SK-N-SH (cell line): ENCODE data around the gene WNT5A. TPM values are rescaled to one million over a fixed set of nuclear protein-coding genes. Genes with fewer than 3 reads are reported as not detected.

Experiments
- CTCF ChIA-PET: fragments of 300-600, 350-600 bp; formaldehyde crosslinking; extraction: SDS; loops from one replicate; lab custom pipeline; 2021; lab: Yijun Ruan, JAX
- POLR2A ChIA-PET: fragments of 350-600 bp; sonication (Branson Sonifier 250); formaldehyde crosslinking; extraction: SDS; loops from one replicate; lab custom pipeline; 2020; ENCODE audit warnings: antibody characterized with exemption, inconsistent platforms; lab: Yijun Ruan, JAX
- DNase-seq: peaks from one replicate; pipeline ENCODE4 v3.0.0; 2012
- H2AFZ ChIP-seq: fragments of 200-600 bp; sonication (generic); 2 replicates; pipeline ENCODE4 v1.8.1; 2016; ENCODE audit warnings: antibody characterized with exemption, mild to moderate bottlenecking, low read depth
- H3F3A ChIP-seq: fragments of 200-600 bp; sonication (generic); replicated peaks from 2 replicates; pipeline ENCODE3; 2016; ENCODE audit warnings: antibody characterized with exemption, mild to moderate bottlenecking; ENCODE audit not compliant: insufficient read depth
- H3K27ac ChIP-seq, 2 experiments: fragments of 200-500 bp in 1 of 2; fragments of 200-600 bp in 1 of 2; sonication (Bioruptor generic) in 1 of 2; sonication (generic), shearing (Covaris generic) in 1 of 2; 2 replicates each; pipeline versions ENCODE4 v1.5.1 to v1.6.1; 2014 to 2016; ENCODE audit warnings: low read depth in 2 of 2, inconsistent platforms in 1 of 2, low read length in 1 of 2, mild to moderate bottlenecking in 1 of 2, mixed read lengths in 1 of 2
- H3K27me3 ChIP-seq: fragments of 200-600 bp; sonication (generic), shearing (Covaris generic); 2 replicates; pipeline ENCODE4 v1.6.1; 2016; ENCODE audit warnings: mixed run types; ENCODE audit not compliant: insufficient read depth
- H3K36me3 ChIP-seq, 2 experiments: fragments of 200-500 bp in 1 of 2; fragments of 200-600 bp in 1 of 2; sonication (Bioruptor generic) in 1 of 2; sonication (generic) in 1 of 2; replicated peaks in 1 of 2; 2 replicates each; pipeline versions ENCODE3 to v1.5.1; 2014 to 2016; ENCODE audit warnings: low read length in 1 of 2, mild to moderate bottlenecking in 1 of 2; ENCODE audit not compliant: insufficient read depth in 2 of 2, control insufficient read depth in 1 of 2
- H3K4me1 ChIP-seq, 2 experiments: fragments of 200-500 bp in 1 of 2; fragments of 200-600 bp in 1 of 2; sonication (Bioruptor generic) in 1 of 2; sonication (generic), shearing (Covaris generic) in 1 of 2; 2 replicates each; pipeline versions ENCODE4 v1.5.1 to v1.6.1; 2014 to 2016; ENCODE audit warnings: low read depth in 1 of 2, low read length in 1 of 2, mixed run types in 1 of 2; ENCODE audit not compliant: insufficient read depth in 2 of 2, control insufficient read depth in 1 of 2
- H3K4me2 ChIP-seq: fragments of 200-600 bp; sonication (generic), shearing (Covaris generic); 2 replicates; pipeline ENCODE4 v1.6.1; 2017; ENCODE audit warnings: mixed run types
- H3K4me3 ChIP-seq, 2 experiments: fragments of 200-500 bp in 1 of 2; fragments of 200-600 bp in 1 of 2; sonication (Bioruptor generic) in 1 of 2; sonication (generic), shearing (Covaris generic) in 1 of 2; 2 replicates each; pipeline versions ENCODE4 v1.5.1 to v1.8.1; 2014 to 2016; ENCODE audit warnings: low read depth in 2 of 2, inconsistent platforms in 1 of 2, low read length in 1 of 2, mild to moderate bottlenecking in 1 of 2, mixed read lengths in 1 of 2, moderate library complexity in 1 of 2
- H3K79me2 ChIP-seq: fragments of 200-600 bp; sonication (generic); 2 replicates; pipeline ENCODE4 v1.8.1; 2017; ENCODE audit warnings: mild to moderate bottlenecking; ENCODE audit not compliant: insufficient read depth
- H3K9ac ChIP-seq: fragments of 200-600 bp; sonication (generic); 2 replicates; pipeline ENCODE4 v1.6.1; 2017; ENCODE audit warnings: mixed run types
- H3K9me2 ChIP-seq: fragments of 200-600 bp; sonication (generic); 2 replicates; pipeline ENCODE4 v1.6.1; 2017; ENCODE audit warnings: mixed run types
- H3K9me3 ChIP-seq: fragments of 200-600 bp; sonication (generic); 2 replicates; pipeline ENCODE4 v1.6.1; 2017; ENCODE audit warnings: mixed run types, mild to moderate bottlenecking, moderate library complexity
- H4K20me1 ChIP-seq: fragments of 200-600 bp; sonication (generic); 2 replicates; pipeline ENCODE4 v1.6.1; 2017; ENCODE audit warnings: mild to moderate bottlenecking, mixed run types; ENCODE audit not compliant: insufficient read depth
- ELF1 ChIP-seq: IDR thresholded peaks from 2 replicates; pipeline ENCODE4 v1.4.0; 2012
- FOSL2 ChIP-seq: IDR thresholded peaks from 2 replicates; pipeline ENCODE4 v1.4.0; 2012; ENCODE audit warnings: low read depth, mild to moderate bottlenecking, moderate library complexity, borderline replicate concordance
- FOXJ3 ChIP-seq: sonication (generic); formaldehyde crosslinking; IDR thresholded peaks from 2 replicates; pipeline ENCODE4 v1.5.1; 2020; ENCODE audit warnings: mild to moderate bottlenecking, missing genetic modification reagents
- GABPA ChIP-seq: IDR thresholded peaks from 2 replicates; pipeline ENCODE4 v1.4.0; 2012; ENCODE audit warnings: low read depth, mild to moderate bottlenecking
- GATA2 ChIP-seq: sonication (generic); formaldehyde crosslinking; IDR thresholded peaks from 2 replicates; pipeline ENCODE4 v1.5.0; 2020; ENCODE audit warnings: mild to moderate bottlenecking, missing genetic modification reagents
- JUND ChIP-seq: IDR thresholded peaks from 2 replicates; pipeline ENCODE4 v1.4.0; 2012
- MEF2A ChIP-seq: IDR thresholded peaks from 2 replicates; pipeline ENCODE4 v1.4.0; 2012; ENCODE audit warnings: low read depth, borderline replicate concordance
- MXI1 ChIP-seq: IDR thresholded peaks from 2 replicates; pipeline ENCODE4 v1.6.1; 2012; ENCODE audit warnings: mild to moderate bottlenecking, low read depth, low read length, improper control_type of control experiment
- RAD21 ChIP-seq: IDR thresholded peaks from 2 replicates; pipeline ENCODE4 v1.6.1; 2012; ENCODE audit warnings: mild to moderate bottlenecking, low read length
- RFX5 ChIP-seq: IDR thresholded peaks from 2 replicates; pipeline ENCODE4 v1.6.1; 2012; ENCODE audit warnings: mild to moderate bottlenecking, improper control_type of control experiment, low read length
- RXRA ChIP-seq: IDR thresholded peaks from 2 replicates; pipeline ENCODE4 v1.4.0; 2012; ENCODE audit warnings: low read depth, mild to moderate bottlenecking, borderline replicate concordance
- SMC3 ChIP-seq: IDR thresholded peaks from 2 replicates; pipeline ENCODE4 v1.6.1; 2012; ENCODE audit warnings: low read depth, low read length, improper control_type of control experiment
- TAF1 ChIP-seq: IDR thresholded peaks from 2 replicates; pipeline ENCODE4 v1.6.1; 2012; ENCODE audit warnings: low read depth, mild to moderate bottlenecking, low read length, moderate library complexity, borderline replicate concordance
- TCF12 ChIP-seq: IDR thresholded peaks from 2 replicates; pipeline ENCODE4 v1.4.0; 2012
- TEAD4 ChIP-seq: IDR thresholded peaks from 2 replicates; pipeline ENCODE4 v1.4.0; 2012; ENCODE audit warnings: mild to moderate bottlenecking, borderline replicate concordance; ENCODE audit not compliant: insufficient read depth
- USF2 ChIP-seq: fragments of 150-350 bp; IDR thresholded peaks from 2 replicates; pipeline ENCODE4 v1.6.1; 2017; ENCODE audit warnings: antibody characterized with exemption, low read length, low read depth, borderline replicate concordance
- YY1 ChIP-seq: IDR thresholded peaks from 2 replicates; pipeline ENCODE4 v1.4.0; 2012; ENCODE audit warnings: low read depth, mild to moderate bottlenecking
- ZBTB33 ChIP-seq: IDR thresholded peaks from 2 replicates; pipeline ENCODE4 v1.4.0; 2012; ENCODE audit warnings: low read depth, borderline replicate concordance
- WGBS: methylation state at CpG from one replicate; pipeline ENCODE4 v1.1.6; 2017; ENCODE audit warnings: low lambda C conversion rate; 5-methylcytosine and 5-hydroxymethylcytosine counted together
- polyA plus RNA-seq, 3 experiments: library from polyadenylated mRNA; depleted of rRNA; stranded (reverse); fragments of >200 nt; gene quantifications; 2 replicates each; pipeline ENCODE4 v1.2.3, GENCODE V29; 2012
- TF ChIP-seq, protein P1 (sequence below): IDR thresholded peaks from 2 replicates; pipeline ENCODE4 v1.4.0; 2012; ENCODE audit warnings: low read depth
- TF ChIP-seq, protein P2 (sequence below): fragments of 150-350 bp; IDR thresholded peaks from 2 replicates; pipeline ENCODE4 v1.6.1; 2016; ENCODE audit warnings: mild to moderate bottlenecking, low read depth, low read length
- TF ChIP-seq, protein P3 (sequence below): fragments of 200-600 bp; sonication (generic); IDR thresholded peaks from 2 replicates; pipeline ENCODE4 v1.6.1; 2017; ENCODE audit warnings: antibody characterized with exemption, mild to moderate bottlenecking, moderate library complexity
- TF ChIP-seq, protein P4 (sequence below): IDR thresholded peaks from 2 replicates; pipeline ENCODE4 v1.4.0; 2012; ENCODE audit warnings: low read depth, borderline replicate concordance

Gene WNT5A
- polyA plus RNA-seq, 1 of the 3 experiments (the other 2 are of a cell fraction) = 30.7 TPM

DNA sequence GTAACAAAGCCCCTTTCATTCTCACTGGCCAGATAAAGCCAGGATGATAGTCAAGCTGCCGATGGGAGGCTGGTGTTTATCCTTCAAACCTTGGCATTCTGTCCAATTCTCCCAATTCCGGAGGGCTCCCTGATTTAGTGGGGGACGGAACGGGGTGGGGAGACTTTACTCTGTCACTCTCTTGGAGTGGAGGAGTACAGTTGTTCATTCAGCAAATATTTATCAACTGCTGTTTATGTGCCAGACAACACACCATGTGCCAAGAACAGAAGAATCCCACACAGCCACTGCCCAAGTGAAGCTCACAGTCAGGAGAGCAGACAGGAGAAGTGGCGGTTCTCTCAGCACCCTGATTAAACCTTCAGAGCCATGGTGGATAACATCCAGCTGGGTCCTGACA lies 63.3 kb downstream of the WNT5A start:
- Histone ChIP-seq H3F3A (no peaks in the 10 kb centered on the region), H3K9ac (no peak overlapping the region), H3K4me1 (no peaks in the 10 kb centered on the region), H3K9me2 (no peaks in the 10 kb centered on the region), H3K9me3 (peaks cover 12% of the 10 kb centered on the region), H3K4me2 (no peak overlapping the region), H3K79me2 (no peaks in the 10 kb centered on the region), H4K20me1 (no peaks in the 10 kb centered on the region), H2AFZ (no peak overlapping the region), H3K27me3 (no peaks in the 10 kb centered on the region), H3K36me3 (no peaks in the 10 kb centered on the region), H3K27ac (no peak overlapping the region), H3K4me3 (no peak overlapping the region)
- POLR2A ChIA-PET = no interaction called here
- no peak for DNase-seq
- TF ChIP-seq ELF1 (no peak), JUND (no peak), USF2 (no peak), RXRA (no peak), RAD21 (no peak), FOSL2 (no peak), GATA2 (CRISPR knock-in tag) (no peak), RFX5 (no peak), YY1 (no peak), SMC3 (no peak), MXI1 (no peak), FOXJ3 (CRISPR knock-in tag) (no peak)
- TF ChIP-seq, protein P1, sequence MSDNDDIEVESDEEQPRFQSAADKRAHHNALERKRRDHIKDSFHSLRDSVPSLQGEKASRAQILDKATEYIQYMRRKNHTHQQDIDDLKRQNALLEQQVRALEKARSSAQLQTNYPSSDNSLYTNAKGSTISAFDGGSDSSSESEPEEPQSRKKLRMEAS = no peak
- TF ChIP-seq, protein P2, sequence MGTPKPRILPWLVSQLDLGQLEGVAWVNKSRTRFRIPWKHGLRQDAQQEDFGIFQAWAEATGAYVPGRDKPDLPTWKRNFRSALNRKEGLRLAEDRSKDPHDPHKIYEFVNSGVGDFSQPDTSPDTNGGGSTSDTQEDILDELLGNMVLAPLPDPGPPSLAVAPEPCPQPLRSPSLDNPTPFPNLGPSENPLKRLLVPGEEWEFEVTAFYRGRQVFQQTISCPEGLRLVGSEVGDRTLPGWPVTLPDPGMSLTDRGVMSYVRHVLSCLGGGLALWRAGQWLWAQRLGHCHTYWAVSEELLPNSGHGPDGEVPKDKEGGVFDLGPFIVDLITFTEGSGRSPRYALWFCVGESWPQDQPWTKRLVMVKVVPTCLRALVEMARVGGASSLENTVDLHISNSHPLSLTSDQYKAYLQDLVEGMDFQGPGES = no peak
- CTCF ChIA-PET = no interaction called here
- 80% methylated on average over 4 of the region's 5 CpGs for WGBS

GRCh38 chr3:55417211-55417610 lies 69.9 kb downstream of the WNT5A start:
- Histone ChIP-seq H3K9me3 (peaks cover 20% of the 10 kb centered on the region), H2AFZ (no peak overlapping the region), H4K20me1 (no peaks in the 10 kb centered on the region), H3K9ac (no peak overlapping the region; the same call in 1 of the 2 replicates), H3K79me2 (no peaks in the 10 kb centered on the region), H3K27me3 (no peaks in the 10 kb centered on the region), H3K36me3 (no peaks in the 10 kb centered on the region), H3F3A (peaks cover 18% of the 10 kb centered on the region), H3K4me2 (no peak overlapping the region), H3K4me3 (no peak overlapping the region), H3K27ac (peak overlapping the region in 1 of 2 experiments; percentile 74; a peak in 2 of 4 replicates), H3K9me2 (no peaks in the 10 kb centered on the region), H3K4me1 (peaks cover 3 to 14% of the 10 kb centered on the region in 2 experiments; a peak in 2 of 4 replicates)
- DNase-seq = no peak
- WGBS = 81% methylated on average over 1 of the region's 1 CpG
- ChIA-PET CTCF (interaction anchor here (0.6 kb wide), 1 partner anchor 12 kb away, joined by 3 read pairs; no protein-coding TSS in a partner anchor), POLR2A (no interaction called here)
- TF ChIP-seq, protein P3, sequence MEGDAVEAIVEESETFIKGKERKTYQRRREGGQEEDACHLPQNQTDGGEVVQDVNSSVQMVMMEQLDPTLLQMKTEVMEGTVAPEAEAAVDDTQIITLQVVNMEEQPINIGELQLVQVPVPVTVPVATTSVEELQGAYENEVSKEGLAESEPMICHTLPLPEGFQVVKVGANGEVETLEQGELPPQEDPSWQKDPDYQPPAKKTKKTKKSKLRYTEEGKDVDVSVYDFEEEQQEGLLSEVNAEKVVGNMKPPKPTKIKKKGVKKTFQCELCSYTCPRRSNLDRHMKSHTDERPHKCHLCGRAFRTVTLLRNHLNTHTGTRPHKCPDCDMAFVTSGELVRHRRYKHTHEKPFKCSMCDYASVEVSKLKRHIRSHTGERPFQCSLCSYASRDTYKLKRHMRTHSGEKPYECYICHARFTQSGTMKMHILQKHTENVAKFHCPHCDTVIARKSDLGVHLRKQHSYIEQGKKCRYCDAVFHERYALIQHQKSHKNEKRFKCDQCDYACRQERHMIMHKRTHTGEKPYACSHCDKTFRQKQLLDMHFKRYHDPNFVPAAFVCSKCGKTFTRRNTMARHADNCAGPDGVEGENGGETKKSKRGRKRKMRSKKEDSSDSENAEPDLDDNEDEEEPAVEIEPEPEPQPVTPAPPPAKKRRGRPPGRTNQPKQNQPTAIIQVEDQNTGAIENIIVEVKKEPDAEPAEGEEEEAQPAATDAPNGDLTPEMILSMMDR = no peak
- TF ChIP-seq MEF2A (no peak), ZBTB33 (no peak), TEAD4 (no peak), ELF1 (no peak), RXRA (no peak), RFX5 (no peak), TAF1 (no peak), MXI1 (no peak), GABPA (no peak), TCF12 (no peak), JUND (no peak)
- TF ChIP-seq, protein P1 = no peak
- TF ChIP-seq, protein P4, sequence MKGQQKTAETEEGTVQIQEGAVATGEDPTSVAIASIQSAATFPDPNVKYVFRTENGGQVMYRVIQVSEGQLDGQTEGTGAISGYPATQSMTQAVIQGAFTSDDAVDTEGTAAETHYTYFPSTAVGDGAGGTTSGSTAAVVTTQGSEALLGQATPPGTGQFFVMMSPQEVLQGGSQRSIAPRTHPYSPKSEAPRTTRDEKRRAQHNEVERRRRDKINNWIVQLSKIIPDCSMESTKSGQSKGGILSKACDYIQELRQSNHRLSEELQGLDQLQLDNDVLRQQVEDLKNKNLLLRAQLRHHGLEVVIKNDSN = no peak
